ES-I3 (cell line): ENCODE data around the gene RALB.
"Not testable (repeated sequence)": the region's sequence is repeated elsewhere in the genome, so short reads cannot be mapped to it uniquely, and the experiment has no call there.

Experiments
- H3K36me3 ChIP-seq: 2 replicates; pipeline ENCODE4 v1.6.1; 2013; ENCODE audit warnings: mild to moderate bottlenecking, low read length, control low read depth, moderate library complexity; ENCODE audit not compliant: insufficient read depth
- H3K4me1 ChIP-seq: 2 replicates; pipeline ENCODE4 v1.6.1; 2013; ENCODE audit warnings: mild to moderate bottlenecking, control low read depth, low read length; ENCODE audit not compliant: insufficient read depth
- H3K9ac ChIP-seq: 2 replicates; pipeline ENCODE4 v1.6.1; 2013; ENCODE audit warnings: low read depth, mild to moderate bottlenecking, low read length, moderate library complexity
- H3K9me3 ChIP-seq: 2 replicates; pipeline ENCODE4 v1.6.1; 2013; ENCODE audit warnings: mild to moderate bottlenecking, low read length, moderate library complexity; ENCODE audit not compliant: control insufficient read depth, insufficient read depth

The RALB gene

DNA sequence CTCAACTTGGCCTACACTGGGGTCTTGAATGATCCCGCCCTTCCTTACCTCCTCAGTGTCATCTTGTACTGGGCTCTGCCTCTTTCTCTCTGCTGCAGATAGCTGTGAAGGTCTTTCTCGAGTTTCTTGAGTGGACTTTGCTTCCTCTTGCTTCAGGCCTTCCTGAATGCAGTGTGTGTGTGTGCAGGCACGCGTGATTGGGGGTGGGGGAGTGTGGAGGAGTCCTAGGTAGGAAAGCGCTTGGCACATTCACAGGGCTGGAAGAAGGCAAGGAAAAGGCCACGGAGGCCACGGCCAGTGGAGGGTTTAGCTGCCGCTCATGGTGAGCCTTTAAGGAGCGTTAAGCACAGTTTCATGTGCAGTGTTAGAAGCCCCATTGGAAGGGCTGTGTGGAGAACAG is 5.5 kb downstream of the RALB start:
- Histone ChIP-seq H3K36me3 (no peaks in the 10 kb centered on the region; the same call in 1 of the 2 replicates), H3K9me3 (peaks cover 4% of the 10 kb centered on the region; the same call in 1 of the 2 replicates), H3K4me1 (0 out of 2 replicates have a peak, but pooled peaks cover 6% of the 10 kb centered on the region), H3K9ac (no peak overlapping the region)

DNA sequence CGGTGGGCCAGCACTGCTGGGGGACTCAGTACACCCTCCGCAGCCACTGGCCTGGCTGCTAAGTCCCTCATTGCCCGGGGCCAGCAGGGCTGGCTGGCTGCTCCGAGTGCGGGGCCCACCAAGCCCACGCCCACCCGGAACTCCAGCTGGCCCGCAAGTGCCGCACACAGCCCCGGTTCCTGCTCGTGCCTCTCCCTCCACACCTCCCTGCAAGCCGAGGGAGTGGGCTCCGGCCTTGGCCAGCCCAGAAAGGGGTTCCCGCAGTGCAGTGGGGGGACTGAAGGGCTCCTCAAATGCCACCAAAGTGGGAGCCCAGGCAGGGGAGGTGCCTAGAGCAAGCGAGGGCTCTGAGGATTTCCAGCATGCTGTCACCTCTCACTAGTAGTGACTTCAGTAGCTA is 7.3 kb downstream of the RALB start:
- H3K4me1 ChIP-seq, H3K9me3 ChIP-seq, H3K36me3 ChIP-seq: not testable (repeated sequence)

DNA sequence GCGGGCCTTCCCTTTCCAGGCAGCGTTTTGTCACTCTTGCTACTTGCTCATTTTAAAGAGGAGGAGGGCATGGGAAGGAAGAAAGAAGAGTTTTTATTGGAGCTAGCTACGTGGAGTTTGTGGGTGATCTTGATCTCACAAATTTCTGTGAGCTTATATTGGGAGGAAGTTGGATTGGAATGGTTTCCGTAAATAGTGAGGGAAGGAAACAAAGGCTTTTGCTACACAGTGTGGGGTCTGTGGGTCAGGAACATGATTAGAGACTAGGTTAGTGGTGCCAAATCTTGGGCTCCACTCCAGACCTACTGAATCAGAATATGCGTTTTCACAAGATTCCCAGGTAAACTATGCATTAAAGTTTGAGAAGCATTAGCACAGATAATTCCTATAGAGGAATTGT is 8.1 kb downstream of the RALB start:
- H3K36me3 ChIP-seq, result no peaks in the 10 kb centered on the region; the same call in 1 of the 2 replicates
- no peak overlapping the region for H3K9ac ChIP-seq

More for the DNA sequence above, 7.3 kb downstream of the RALB start:
- not testable (repeated sequence) for H3K9ac ChIP-seq

DNA sequence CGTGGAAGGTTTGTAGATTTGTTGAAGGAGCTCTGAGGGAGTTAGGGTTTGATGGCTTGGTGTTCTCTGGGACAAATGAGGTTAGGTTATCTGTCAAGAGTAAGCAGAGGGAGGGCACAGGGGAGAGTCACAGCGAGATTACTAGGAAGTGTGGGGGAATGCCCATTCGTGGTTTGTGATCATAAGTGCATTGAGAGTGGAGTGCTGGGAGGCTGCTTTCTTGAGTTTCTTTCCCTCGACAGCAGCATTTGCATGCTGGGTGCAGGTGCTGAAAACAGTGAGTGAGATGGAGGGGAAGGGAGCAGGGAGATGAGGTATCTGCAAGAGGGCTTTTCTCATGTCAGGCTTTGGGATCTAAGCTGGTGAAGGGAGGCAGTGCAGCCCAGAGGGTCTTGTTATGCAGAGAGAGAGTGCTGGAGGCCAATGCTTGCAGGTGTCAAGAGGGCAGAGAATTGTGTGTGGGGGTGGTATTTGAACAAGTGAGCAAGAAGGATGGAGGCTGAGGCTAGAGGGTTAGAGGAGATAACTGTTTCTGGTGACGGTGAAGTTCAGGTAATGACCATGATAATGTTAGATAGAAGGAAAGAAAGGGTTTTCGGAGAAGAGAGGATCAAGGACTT is 8.8 kb downstream of the RALB start:
- no peaks in the 10 kb centered on the region for H3K4me1 ChIP-seq
- no peaks in the 10 kb centered on the region; the same call in 1 of the 2 replicates for H3K36me3 ChIP-seq
- H3K9me3 ChIP-seq, result peaks cover 4% of the 10 kb centered on the region; the same call in 1 of the 2 replicates
- no peak overlapping the region for H3K9ac ChIP-seq

More for the DNA sequence above, 8.1 kb downstream of the RALB start:
- peaks cover 4% of the 10 kb centered on the region; the same call in 1 of the 2 replicates for H3K9me3 ChIP-seq
- H3K4me1 ChIP-seq, result no peaks in the 10 kb centered on the region

DNA sequence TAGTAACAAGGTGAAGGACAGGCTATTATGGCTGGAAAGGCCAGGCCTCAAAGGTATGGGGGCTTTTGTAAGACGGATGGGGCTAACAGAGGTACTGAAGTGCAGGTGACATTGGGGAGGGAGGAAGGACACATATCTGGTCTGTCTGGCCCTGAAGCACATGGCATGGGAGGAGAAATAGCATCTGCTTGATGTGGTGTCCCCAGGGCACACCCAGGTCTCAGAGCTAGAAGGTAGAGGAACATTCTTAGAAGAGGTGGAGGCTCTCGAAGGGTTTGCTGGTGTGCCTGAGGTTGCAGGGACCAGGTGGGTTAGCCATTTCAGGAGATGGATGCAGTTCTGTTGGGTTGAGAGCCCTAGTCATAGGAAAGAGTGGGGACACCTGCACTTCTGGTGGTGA is 9.5 kb downstream of the RALB start:
- no peaks in the 10 kb centered on the region for H3K4me1 ChIP-seq
- H3K9ac ChIP-seq, result no peak overlapping the region
- H3K36me3 ChIP-seq, result no peaks in the 10 kb centered on the region
- H3K9me3 ChIP-seq, result peaks cover 4% of the 10 kb centered on the region; the same call in 1 of the 2 replicates

DNA sequence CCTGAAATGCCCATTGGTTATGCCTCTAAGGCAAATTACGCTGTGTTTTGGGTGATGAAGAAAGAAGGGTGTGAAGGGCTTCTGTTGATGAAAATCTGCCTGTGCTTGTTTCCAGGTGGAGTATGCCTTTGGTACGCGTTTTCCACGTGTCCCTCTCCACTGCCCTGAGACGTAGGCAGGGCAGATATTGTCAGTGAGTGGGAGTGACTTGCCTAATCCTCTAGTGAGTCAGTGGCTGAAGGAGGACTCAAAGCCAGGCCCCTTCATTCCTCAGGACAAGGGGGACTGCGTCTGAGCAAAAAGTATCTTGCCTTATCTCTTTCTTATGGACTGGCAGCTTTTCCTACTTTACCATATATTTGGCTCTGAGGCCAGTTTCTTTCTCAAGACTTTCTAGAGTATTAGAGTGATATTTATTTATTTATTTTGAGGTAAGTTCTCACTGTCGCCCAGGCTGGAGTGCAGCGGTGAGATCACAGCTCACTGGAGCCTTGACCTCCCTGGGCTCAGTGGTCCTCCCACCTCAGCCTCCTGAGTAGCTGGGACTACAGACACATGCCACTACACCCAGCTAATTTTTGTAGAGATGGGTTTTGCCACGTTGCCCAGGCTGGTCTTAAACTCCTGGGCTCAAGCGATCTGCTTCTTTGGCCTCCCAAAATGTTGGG is 10.2 kb downstream of the RALB start:
- H3K9me3 ChIP-seq, result peaks cover 2% of the 10 kb centered on the region; the same call in 1 of the 2 replicates
- no peaks in the 10 kb centered on the region for H3K36me3 ChIP-seq
- H3K4me1 ChIP-seq, result no peaks in the 10 kb centered on the region
- no peak overlapping the region for H3K9ac ChIP-seq

DNA sequence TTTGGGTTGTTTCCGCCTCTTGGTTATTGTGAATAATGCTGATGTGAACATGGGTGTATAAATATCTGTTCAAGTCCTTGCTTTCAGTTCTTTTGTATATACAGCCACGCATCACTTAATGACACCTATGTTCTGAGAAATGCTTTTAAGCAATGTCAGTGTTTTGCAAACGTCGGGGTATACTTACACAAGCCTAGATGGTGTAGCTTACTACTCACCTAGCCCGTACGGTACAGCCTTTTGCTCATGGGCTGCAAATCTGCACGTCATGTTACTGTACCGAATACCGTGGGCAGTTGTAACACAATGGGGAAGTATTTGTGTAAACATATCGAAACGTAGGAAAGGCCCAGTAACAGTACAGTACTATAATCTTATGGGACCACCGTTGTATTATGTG is 12.4 kb downstream of the RALB start:
- H3K36me3 ChIP-seq, result no peaks in the 10 kb centered on the region

DNA sequence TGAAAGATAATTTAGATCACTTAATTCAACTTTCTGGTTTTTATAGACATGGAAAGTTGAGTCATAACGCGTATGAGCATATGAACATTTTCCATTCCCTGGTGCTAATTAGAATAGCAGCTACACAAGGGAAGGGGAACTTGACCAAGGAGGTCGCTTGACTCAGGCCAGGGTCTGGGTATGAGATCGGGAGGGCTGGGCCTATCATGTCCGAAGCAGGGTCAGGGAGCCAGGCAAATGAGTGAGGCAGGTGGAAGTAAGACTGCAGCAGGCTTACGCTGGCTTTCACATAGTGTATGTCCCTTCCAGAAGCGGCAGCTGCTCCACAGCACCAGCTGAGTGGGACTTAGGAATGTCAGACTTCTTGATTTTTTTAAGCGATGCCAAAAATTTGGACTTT is 14.7 kb downstream of the RALB start:
- no peaks in the 10 kb centered on the region for H3K4me1 ChIP-seq
- no peak overlapping the region for H3K9ac ChIP-seq
- no peaks in the 10 kb centered on the region for H3K36me3 ChIP-seq
- no peaks in the 10 kb centered on the region for H3K9me3 ChIP-seq

More for the DNA sequence above, 12.4 kb downstream of the RALB start:
- Histone ChIP-seq H3K9ac (no peak overlapping the region), H3K9me3 (no peaks in the 10 kb centered on the region), H3K4me1 (no peaks in the 10 kb centered on the region)

DNA sequence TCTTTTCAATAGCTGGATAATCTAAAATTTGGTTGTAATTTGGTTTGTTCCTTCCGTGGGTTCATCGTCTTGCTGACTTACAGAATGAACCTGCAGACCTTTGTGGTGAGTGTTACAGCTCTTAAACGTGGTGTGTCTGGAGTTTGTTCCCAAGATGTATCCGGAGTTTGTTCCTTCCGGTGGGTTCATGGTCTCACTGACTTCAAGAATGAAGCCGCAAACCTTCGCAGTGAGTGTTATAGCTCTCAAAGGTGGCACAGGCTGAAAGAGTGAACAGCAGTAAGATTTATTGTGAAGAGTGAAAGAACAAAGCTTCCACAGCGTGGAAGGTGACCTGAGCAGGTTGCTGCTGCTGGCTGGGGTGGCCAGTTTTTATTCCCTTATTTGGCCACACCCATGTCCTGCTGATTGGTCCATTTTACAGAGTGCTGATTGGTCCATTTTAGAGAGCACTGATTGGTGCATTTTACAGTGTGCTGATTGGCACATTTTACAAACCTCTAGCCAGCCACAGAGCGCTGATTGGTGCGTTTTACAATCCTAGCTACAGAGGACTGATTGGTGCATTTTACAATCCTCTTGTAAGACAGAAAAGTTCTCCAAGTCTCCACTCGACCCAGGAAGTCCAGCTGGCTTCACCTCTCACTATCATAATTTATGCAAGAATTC is 16.6 kb downstream of the RALB start:
- Histone ChIP-seq H3K9me3 (no peaks in the 10 kb centered on the region), H3K9ac (no peak overlapping the region), H3K36me3 (no peaks in the 10 kb centered on the region), H3K4me1 (no peaks in the 10 kb centered on the region)

DNA sequence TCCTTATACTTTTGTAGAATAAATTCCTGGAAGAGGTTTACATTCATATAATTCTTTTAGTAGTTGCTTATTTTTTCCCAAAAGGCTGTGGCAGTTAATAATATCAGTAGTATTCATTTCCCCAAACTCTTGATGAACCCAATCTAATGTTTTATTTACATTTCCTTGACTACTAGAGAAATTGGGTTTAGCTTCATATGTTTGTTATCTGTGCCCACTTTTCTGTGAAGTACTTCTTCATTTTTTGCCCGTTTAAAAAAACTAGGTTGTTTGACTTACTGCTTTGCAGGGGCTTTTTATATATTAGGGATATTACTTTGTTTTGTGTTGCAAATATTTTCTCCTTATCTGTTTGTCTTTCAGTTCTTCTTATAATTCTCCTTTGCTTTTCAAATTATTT is 17.2 kb downstream of the RALB start:
- H3K4me1 ChIP-seq, result no peaks in the 10 kb centered on the region
- no peak overlapping the region for H3K9ac ChIP-seq
- no peaks in the 10 kb centered on the region for H3K36me3 ChIP-seq
- no peaks in the 10 kb centered on the region for H3K9me3 ChIP-seq

DNA sequence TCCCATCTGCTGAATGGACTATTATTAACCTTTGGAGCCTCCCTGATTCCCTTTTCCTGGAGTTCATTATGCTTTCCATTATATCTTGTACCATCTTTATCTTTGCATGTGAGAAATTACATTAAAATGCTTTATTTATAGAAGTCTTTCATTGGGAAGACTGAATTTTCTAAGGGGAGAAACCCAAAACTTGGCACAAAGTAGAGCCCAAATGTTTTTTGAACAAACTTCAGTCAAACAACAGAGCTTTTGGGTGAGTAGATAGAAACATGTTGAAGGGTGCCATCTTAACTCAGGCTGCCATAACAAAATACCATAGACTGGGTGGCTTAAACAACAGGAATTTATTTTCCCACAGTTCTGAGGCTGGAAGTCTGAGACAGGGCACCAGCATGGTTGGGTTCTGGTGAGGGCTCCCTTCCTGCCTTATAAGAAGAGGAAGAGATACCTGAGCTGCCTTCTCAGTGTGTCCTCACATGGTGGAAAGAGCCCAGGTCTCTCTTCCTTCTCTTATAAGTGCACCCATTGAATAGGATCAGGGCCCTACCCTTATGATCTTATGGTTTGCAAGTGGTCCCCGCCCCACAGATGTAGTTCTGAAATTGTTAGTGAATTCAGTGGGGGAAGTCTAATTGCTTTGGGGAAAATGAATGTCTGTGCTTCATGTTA is 19.2 kb downstream of the RALB start:
- Histone ChIP-seq H3K36me3 (no peaks in the 10 kb centered on the region), H3K9ac (no peak overlapping the region), H3K9me3 (peaks cover 2% of the 10 kb centered on the region; the same call in 1 of the 2 replicates), H3K4me1 (no peaks in the 10 kb centered on the region)

DNA sequence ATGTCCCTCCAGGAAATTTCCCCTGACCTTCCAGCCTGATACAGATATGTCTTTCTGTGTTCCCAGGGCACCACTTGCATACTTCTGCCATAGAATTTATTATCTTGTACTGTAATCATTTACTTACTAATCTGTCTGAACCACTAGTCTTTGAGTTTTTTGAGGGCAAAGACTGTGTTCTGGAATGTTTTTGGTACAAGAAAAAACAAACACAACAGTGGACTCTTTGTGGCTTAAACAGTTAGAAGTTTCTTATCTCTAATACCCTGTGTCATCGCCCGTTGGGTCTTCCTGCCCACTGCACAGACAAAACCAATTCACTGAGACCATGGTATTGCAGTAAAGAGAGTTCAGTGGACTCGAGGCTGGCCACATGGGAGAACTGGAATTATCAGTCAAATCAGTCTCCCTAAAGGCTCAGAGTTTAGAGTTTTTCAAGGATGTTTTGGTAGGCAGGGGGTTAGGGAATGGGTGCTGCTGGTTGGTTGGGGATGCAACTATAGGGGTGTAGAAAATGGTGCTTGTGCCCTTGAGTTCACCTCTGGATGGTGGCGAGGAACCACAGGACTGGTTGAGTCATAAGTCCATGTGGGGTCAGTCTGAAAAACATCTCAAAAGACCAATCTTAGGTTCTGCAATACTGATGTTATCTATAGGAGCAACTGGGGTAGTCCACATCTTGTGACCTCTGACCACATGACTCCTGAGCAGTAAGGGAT is 20.3 kb downstream of the RALB start:
- no peak overlapping the region for H3K9ac ChIP-seq
- no peaks in the 10 kb centered on the region for H3K36me3 ChIP-seq
- peaks cover 2% of the 10 kb centered on the region; the same call in 1 of the 2 replicates for H3K9me3 ChIP-seq
- no peaks in the 10 kb centered on the region for H3K4me1 ChIP-seq

DNA sequence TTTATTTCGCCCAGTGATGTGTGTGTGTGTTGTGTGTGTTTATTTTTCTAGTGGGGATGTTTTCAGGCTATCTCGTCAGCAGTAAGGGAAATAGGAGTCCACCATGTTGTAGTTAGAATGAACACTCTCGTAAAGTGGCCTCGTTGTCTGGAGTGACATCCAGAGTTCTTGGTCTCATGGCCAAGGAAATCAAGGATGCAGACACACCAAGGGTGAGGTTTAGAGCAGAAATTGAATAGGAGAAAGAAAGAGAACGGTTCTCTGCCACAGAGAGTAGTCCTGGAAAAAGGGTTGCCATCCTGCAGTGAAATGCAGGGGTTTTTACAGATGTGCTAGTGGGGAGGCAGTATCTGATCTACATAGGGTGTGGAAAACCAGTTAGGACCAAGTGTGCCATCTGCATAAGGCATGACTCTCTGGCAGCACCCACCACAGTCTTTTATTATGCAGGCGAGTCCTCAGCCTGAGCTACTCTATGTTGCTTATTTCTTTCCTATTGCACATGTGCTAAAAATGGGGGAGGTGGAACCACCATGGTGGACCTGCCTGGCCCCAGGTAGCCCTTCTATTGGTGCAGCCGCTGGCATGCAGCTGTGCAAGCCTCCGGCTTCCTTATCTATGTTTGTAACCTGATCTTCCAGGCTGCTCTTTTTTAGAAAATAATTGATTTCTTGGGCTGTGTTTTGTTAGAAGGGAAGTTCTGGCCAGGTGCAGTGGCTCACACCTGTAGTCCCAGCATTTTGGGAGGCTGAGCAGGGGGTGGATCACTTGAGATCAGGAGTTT is 23.2 kb downstream of the RALB start:
- H3K9me3 ChIP-seq, result peaks cover 2% of the 10 kb centered on the region; the same call in 1 of the 2 replicates
- no peaks in the 10 kb centered on the region for H3K36me3 ChIP-seq
- H3K9ac ChIP-seq, result no peak overlapping the region
- H3K4me1 ChIP-seq, result no peaks in the 10 kb centered on the region
